ENCODE results near the gene APOB. TPM values are rescaled to one million over a fixed set of nuclear protein-coding genes. Genes with fewer than 3 reads are reported as not detected.

Gene APOB, protein sequence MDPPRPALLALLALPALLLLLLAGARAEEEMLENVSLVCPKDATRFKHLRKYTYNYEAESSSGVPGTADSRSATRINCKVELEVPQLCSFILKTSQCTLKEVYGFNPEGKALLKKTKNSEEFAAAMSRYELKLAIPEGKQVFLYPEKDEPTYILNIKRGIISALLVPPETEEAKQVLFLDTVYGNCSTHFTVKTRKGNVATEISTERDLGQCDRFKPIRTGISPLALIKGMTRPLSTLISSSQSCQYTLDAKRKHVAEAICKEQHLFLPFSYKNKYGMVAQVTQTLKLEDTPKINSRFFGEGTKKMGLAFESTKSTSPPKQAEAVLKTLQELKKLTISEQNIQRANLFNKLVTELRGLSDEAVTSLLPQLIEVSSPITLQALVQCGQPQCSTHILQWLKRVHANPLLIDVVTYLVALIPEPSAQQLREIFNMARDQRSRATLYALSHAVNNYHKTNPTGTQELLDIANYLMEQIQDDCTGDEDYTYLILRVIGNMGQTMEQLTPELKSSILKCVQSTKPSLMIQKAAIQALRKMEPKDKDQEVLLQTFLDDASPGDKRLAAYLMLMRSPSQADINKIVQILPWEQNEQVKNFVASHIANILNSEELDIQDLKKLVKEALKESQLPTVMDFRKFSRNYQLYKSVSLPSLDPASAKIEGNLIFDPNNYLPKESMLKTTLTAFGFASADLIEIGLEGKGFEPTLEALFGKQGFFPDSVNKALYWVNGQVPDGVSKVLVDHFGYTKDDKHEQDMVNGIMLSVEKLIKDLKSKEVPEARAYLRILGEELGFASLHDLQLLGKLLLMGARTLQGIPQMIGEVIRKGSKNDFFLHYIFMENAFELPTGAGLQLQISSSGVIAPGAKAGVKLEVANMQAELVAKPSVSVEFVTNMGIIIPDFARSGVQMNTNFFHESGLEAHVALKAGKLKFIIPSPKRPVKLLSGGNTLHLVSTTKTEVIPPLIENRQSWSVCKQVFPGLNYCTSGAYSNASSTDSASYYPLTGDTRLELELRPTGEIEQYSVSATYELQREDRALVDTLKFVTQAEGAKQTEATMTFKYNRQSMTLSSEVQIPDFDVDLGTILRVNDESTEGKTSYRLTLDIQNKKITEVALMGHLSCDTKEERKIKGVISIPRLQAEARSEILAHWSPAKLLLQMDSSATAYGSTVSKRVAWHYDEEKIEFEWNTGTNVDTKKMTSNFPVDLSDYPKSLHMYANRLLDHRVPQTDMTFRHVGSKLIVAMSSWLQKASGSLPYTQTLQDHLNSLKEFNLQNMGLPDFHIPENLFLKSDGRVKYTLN (N-terminal part only)
- 10 to 100 TPM in 2 of 12 donors, 1 to 10 TPM in 2, under 1 TPM in 7, not detected in 1; 0.04 to 44.3 (median 0.15) TPM for polyA plus RNA-seq (ENCODE audit: insufficient read length in 12 of 12)
- long read RNA-seq, donor 1, partial matches to known transcripts = 316 of 316 reads
- long read RNA-seq, donor 1, other reads (novel, unspliced or antisense) = 0 of 316 reads
- long read RNA-seq, donor 2 = 0 reads
- long read RNA-seq, donor 3 = 0 reads
- long read RNA-seq, donor 4 = 0 reads
- long read RNA-seq, donor 5 = 0 reads
- long read RNA-seq, donor 6 = 0 reads
- long read RNA-seq, donor 7 = 0 reads
- long read RNA-seq, donor 8 = 0 reads
- long read RNA-seq, donor 9 = 0 reads
- long read RNA-seq, donor 10 = 0 reads
- long read RNA-seq, donor 11 = 0 reads

DNA sequence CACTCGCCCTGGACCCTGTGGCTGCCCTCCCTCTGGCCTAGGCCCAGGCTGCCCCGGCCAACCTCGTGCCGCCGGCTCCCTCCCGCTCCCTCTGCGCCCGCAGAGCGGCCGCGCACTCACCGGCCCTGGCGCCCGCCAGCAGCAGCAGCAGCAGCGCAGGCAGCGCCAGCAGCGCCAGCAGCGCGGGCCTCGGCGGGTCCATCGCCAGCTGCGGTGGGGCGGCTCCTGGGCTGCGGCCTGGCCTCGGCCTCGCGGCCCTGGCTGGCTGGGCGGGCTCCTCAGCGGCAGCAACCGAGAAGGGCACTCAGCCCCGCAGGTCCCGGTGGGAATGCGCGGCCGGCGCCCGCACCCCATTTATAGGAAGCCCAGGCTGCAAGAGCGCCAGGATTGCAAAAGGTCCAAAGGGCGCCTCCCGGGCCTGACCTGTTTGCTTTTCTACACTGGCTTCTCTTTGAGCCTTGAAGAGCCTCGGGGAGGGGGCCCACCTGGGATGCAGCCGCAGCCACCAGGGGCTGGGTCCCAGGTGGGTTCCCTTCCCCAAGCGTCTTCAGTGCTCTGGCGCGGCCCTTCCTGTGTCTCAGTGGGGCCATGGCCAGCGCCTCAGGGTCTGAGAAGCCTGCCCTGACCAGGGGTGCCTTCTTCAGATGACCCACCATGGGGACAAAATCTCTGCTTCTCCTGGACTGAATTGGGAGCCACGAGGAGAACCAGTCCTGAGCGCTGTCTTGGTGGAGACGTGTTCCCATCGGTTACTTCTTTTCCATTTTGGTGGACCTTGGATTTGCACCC lies at the start of gene APOB:
TSS of gene APOB (minus strand) at position 330 of the 789 bp plus-strand sequence. CDS start at position 202, 128 bp downstream.
- no peak for DNase-seq

DNA sequence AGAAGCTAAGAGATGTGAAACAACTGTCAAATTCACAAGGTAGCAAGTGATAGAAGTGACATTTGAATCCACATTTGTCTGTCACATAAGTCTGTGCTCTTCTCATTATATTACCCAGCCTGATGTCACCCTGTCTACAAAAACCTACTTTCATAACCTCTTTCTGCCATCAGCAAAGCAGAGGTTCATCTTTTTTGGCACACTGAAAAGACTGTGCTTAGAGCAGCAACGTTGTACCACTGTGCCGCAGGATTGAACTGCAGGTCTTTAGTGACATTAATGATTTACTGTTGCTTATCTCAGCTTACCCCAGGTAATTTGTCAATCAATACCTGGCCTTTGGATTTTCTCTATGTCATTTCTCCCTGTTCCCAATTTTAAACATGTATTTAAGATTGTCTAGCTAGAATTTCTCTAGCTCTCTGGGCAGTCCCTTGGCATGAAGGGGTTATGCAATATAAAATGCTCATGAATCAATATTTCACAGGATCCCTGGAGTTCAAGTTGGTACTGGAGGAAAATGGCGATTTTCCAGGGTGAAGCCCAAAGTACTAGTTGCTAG lies 48.5 kb upstream of the APOB start:
- DNase-seq = no peak

DNA sequence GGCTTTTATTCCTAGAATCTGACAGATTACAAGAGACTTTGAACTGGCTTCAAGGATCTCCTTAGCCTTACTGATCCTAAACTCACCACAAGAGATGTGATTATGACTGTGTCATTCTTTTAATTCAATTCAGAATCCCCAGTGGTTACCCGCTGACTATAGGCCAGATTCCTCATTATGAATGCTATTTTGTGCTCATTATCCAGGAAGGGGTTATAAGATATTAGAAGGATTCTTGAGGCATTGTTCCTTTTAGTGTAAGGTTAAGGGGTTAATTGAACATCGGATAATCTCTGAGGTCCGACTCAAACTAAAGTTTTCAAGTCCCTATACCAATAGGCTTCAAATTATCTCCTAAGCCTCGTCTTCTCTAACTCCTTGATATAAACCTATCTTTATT lies 40.5 kb upstream of the APOB start:
- DNase-seq = no peak

DNA sequence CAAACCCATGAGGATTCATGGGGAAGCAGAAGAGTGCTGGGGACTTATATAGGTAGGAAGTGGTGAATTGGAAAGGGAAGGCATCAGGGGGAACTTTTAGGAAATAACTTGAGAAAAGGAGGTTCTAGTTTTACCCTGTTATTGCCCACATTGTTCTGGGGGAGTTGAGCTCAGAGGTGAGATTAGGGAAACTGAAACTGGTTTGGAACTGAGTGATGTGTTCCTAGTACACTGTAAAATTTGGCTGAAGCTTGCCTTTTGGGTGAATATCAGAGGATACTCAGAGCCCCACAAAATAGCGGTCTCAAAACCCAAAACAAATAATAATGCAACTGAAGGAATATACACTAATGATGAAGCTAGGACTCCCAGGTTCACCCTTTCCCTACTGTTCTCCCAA lies 39.6 kb upstream of the APOB start:
- DNase-seq = no peak

DNA sequence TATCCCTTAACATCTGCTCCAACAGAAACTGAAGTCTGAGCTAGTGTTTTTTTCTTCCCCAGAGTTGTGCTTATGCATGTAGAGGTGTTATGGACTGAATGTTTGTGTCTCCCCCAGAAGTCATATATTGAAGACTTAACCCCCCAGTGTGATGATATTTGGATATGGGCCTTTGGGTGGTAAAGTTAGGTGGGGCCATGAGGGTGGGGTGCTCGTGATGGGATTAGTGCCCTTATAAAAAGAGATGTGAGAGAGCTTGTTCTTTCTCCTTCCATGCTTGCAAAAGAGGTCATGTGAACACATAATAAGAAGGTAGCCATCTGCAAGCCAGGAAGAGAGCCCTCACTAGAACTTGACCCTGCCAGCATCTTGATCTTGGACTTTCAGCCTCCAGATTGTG lies 34.4 kb upstream of the APOB start:
- DNase-seq = no peak

DNA sequence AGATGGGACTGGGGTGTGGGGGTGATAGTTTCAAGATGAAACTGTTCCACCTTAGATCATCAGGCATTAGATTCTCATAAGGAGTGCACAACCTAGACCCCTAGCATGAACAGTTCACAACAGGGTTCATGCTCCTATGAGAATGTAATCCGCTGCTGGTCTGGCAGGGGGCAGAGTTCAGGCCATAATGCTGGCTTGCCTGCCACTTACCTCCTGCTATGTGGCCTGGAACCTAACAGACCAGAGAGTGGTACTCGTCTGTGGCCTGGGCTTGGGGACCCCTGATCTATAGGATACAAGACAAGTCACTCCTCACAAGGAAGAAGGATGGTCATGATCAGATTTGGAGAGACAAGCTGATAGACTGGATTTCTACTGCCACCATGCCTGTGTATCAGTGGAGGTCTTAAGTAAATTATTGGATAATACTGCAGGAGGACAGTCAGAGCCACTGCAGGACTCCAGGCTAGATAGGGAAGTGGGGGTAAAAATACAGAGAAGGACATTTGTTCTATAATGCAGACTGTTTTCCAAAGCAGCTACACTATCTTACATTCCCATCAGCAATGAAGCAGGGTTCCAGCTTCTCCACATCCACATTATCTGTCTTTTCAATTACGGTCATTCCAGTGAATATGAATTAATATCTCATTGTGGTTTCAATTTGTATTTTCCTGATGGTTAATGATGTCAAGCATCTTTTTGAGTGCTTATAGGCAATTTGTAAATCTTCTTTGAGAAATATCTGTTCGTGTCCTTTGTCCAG lies 28.8 kb upstream of the APOB start:
- DNase-seq = no peak

DNA sequence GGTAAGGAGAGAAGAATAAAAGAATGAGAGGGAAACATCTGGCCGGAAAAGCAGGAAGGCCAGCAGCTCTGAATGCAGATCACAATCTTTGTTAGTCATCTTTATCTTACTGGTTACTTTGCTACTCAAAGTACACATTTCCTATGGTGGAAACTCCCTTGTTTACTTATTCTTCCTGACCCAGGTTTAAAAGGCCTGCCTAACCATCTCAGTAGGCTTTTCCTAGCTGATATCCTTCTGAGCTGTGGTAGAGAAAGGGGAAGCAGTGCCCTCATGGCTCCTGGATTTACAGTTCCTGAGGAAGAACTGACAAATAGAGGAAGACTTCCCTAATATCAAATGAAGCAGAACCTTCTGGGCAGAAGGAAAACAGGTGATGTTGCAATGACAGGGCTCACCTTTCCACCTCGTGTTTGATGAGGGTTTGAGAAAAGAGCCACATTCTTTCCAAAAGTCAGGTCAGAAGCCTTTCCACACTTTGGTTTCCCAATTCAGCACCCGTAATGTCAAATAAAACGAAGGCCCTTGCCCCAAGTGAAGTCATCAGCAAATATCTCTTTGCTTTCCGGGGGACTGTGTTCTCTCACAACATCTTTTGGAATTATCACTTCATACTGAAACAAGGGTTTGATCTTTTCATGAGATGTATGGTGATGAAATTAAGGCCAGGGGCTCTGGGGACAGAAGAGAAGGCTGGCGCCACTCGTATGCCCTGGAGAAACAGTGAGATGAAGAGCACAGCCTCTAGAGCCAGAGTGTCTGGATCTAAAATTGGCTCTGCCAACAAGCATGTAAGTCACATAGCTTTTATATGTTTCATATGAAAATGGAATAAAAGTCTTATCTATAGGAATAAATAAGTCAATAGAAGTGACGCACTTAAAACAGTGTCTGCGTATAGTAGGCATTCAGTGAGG lies 26.7 kb upstream of the APOB start:
- DNase-seq = no peak

DNA sequence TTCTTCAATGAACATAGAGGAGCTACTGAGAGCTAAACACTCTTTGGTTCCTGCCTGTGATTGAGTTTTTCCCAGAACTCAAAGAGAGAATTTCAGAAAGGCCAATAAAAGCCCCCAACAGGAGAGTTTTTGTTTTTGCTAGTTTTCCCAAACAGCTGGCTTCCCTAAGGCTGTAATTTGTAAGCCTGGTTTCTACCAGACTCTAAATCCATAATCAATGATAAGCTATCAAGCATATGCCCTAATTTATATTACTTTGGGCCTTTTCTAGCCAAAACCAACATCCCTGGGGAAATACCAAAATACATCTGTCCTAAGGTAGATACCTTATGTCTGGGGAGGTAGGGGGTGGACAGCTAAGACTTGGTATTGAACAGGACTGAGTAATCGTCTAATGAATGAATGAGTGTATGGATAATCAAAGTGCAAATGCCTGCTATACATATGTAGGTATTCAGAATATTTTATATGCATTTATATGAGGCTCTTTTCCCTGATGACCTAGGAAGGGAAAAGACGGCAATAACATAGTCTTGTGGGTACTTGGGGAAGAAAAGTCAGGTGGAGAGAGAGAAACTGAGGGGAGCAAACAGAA lies 26.0 kb upstream of the APOB start:
- no peak for DNase-seq

DNA sequence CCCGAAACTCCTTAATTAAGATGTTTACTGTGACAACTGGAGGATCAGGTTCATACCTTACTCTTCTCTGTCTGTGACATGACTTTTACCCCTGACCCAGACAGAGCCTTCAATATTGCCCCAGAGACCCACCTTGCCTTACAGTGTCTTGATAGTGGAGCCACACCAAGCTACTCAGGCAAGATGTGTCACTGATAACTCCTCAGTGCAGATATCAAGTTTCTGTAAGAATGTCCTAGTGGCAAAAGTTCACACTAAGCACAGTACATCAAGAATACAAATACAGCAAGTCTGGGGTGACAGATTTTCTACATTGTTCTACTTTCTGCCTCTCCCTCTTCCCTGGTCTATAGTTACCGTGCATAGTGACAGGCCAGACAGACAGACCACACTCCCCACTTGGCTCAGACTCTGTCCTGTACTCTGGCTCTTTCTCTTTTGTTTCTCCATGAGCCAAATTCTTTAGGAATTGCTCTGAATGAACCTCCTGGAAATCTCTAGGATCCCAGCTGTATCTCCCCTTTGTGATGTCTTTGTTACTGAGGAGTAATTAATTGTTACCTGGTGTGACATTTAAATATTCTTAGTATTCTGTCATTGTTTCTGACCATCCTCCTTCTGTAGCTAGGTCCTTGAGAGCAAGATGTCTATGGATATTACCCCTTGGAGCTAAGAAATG lies 24.1 kb upstream of the APOB start:
- DNase-seq = no peak

DNA sequence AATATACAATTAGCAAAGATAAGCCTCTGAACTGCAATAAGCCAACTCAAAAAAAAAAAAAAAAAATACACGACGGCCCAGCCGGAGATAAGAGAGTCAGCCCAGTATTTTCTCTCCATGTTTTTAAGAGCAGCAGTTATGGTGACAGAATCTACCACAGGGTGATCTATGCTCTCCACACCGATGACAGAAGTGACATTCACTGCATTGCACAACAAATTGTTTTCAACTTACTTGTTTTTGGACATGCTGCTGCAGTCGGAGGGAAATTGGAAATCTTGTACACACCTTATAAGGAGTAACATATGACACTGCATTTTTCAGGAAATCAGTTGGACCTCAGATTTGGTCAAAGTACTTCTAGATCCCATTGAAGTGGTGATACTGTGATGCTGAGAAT lies 23.3 kb upstream of the APOB start:
- no peak for DNase-seq

DNA sequence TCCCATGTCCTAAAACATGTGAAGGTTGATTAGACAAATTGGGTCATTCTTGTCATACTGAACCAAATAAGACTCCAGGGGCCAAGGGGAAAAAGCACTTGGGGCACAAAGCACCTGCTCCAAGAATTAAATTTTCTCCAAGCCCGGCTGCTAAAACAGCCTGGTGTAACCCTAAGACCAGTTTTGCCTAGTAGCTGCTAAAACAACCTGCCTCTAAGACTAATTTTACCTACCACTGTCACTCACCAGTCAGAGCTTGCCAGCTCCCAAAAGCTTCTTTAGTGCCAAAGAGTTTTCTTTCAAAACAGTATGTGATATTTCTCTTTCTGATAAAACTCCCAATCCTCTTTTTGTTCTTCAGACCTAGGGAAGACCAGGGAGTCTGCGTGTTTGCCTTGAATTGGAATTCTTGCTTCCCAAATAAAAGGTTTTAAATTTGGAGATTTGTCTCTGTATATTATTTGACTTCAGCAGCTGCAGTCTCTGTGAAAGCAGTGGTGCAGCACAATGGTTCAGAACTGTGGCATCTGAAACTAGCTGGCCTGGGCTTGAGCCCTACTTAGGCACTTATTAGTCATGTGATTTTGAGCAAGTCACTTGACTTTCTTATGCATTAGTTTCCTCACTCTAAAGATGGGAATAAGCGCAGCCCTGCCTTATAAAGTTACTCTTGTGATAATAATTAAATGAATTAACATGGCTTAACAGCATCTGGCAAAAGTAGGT lies 16.2 kb upstream of the APOB start:
- DNase-seq = no peak

DNA sequence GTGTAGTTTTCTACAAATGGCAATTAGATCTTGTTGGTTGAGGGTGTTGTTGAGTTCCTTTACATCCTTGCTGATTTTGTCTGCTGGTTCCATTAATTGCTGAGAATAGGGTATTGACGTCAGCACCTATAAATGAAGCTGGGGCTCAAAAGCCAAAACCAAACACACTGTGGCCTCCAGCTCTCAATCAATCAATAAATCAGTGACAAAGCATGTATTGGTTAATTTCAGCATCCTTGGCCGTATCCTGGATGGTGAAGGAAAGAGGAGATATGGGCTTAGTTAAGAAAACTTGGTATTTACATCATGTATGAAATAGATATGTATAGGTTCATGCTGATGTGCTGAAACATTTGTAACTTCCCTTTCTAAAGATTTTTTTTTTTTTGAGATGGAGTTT lies 13.2 kb upstream of the APOB start:
- DNase-seq = no peak

DNA sequence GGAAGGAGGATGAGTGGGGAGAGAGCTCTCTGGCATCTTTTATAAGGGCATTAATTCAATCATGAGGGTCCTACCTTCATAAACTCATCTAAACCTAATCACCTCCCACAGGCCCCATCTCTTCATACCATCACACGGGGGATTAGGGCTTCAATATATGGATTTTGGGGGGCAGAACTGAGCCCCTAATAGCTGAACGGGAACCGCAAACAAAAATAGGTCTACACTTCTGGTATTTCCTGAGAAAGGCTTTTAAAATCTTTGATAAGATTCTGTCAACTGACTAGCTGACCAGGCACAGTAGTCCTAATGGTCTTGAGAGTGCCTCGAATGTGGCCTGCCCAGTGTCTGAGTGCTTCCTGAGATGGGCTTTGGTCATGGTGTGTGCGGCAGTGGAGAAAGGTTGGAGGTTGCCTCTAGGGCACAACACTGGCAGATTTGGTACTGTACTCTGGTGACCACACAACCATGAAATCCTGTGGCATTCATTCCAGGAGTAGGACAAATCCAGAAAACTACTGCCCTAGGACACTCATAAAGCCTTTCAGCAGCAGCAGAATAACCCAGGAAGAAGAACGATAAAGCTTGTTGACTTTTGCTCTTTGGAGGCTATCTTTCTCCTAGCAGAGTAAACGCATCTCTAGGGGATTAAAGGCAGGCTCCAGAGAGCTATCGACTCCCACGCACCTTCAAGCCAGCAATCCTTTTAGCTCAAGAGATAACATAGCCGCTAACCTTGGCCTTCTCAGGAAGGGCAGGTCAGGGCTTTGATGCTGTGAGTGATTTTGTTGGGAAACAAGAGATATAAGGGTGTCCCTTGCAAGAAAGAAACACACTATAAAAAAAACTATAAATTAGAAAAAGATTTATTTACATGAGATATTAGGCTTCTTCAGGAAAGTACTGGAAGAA lies 12.3 kb upstream of the APOB start:
- DNase-seq = no peak

DNA sequence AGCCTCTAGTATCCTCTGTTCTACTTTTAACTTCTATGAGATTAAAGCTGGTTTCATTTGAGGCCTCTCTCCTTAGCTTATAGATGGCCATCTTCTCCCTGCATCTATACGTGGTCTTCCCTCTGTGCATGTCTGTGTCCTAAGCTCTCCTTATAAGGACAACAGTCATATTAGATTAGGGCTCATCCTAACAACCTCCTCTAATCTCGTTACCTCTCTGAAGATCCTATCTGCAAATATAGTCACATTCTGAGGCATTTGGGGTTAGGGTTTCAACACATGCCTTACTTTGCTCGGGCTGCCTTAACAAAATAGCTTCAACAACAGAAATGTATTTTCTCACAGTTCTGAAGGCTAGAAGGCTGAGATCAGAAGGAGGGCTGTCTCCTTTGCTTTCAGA lies 11.6 kb upstream of the APOB start:
- DNase-seq = no peak

DNA sequence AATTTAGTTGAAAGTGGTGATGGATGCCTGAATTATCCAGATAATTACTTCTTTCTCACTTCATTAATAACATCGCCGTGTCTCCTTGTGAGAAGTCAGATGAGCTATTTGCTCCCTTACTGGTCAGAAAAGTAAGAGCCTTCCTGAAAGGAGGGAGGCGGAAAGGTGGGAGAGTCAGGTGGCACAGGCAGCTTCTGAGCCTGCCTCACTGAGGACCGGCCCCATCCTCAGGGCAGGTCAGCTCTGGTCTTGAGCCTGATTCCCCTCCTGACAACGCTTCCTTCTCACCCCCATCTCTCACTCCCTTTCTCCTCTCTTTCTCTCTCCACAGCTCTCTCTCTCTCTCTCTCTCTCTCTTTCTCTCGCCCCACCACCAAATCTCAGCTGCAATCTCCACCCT lies 10.1 kb upstream of the APOB start:
- DNase-seq = no peak

All from muscle of arm (tissue), 14 donors.